HEK293 (cell line): ENCODE results near the gene INPP5B.
A peak's percentile ranks its signal among the peaks of the same experiment; 100 is the strongest.

Experiments
- CTCF ChIA-PET: fragments of 350-600 bp; formaldehyde crosslinking; extraction: SDS; loops from one replicate; lab custom pipeline; 2021; ENCODE audit warnings: antibody characterized with exemption; lab: Yijun Ruan, JAX
- POLR2A ChIA-PET: fragments of 300-600 bp; formaldehyde crosslinking; extraction: SDS; loops from one replicate; lab custom pipeline; 2020; ENCODE audit warnings: antibody characterized with exemption, inconsistent platforms; lab: Yijun Ruan, JAX
- H3K27ac ChIP-seq: fragments of 200-500 bp; sonication (Bioruptor generic); 2 replicates; pipeline ENCODE4 v1.5.1; 2014; ENCODE audit warnings: low read depth, low read length, control low read depth, inconsistent platforms; ENCODE audit errors: extremely low read depth
- H3K36me3 ChIP-seq, 2 experiments: fragments of 200-500 bp in 1 of 2; sonication (Bioruptor generic) in 1 of 2; 1 replicate in 1 of 2; 2 replicates in 1 of 2; pipeline ENCODE4 v1.5.1; 2014 to 2017; ENCODE audit warnings: inconsistent platforms in 2 of 2, low read length in 2 of 2; ENCODE audit not compliant: control insufficient read depth in 2 of 2, insufficient read depth in 1 of 2
- H3K4me1 ChIP-seq: fragments of 200-500 bp; sonication (Bioruptor generic); 2 replicates; pipeline ENCODE4 v1.5.1; 2014; ENCODE audit warnings: mild to moderate bottlenecking, low read length, inconsistent platforms; ENCODE audit not compliant: control insufficient read depth, insufficient read depth
- H3K4me3 ChIP-seq: 2 replicates; pipeline ENCODE4 v1.5.1; 2011; ENCODE audit warnings: low read depth, mild to moderate bottlenecking, control low read depth, low read length, moderate library complexity
- H3K9me3 ChIP-seq: fragments of 200-500 bp; sonication (Bioruptor generic); 2 replicates; pipeline ENCODE4 v1.5.1; 2014; ENCODE audit warnings: low read depth, low read length, inconsistent platforms; ENCODE audit not compliant: control insufficient read depth, insufficient read depth
- KLF10 ChIP-seq: fragments of 450-650 bp; IDR thresholded peaks from 2 replicates; pipeline ENCODE4 v1.5.1; 2018; ENCODE audit warnings: missing biosample characterization, mild to moderate bottlenecking, missing genetic modification characterization
- SCRT1 ChIP-seq: fragments of 450-650 bp; formaldehyde crosslinking; IDR thresholded peaks from 2 replicates; pipeline ENCODE4 v1.5.1; 2016; ENCODE audit warnings: missing biosample characterization, missing genetic modification characterization, borderline replicate concordance
- ZBTB20 ChIP-seq: fragments of 450-650 bp; formaldehyde crosslinking; IDR thresholded peaks from 2 replicates; pipeline ENCODE4 v1.5.1; 2016; ENCODE audit warnings: missing biosample characterization, missing genetic modification characterization
- ZBTB21 ChIP-seq: fragments of 450-650 bp; formaldehyde crosslinking; IDR thresholded peaks from 2 replicates; pipeline ENCODE4 v1.5.1; 2017; ENCODE audit warnings: missing biosample characterization, missing genetic modification characterization
- ZBTB7A ChIP-seq: fragments of 450-650 bp; formaldehyde crosslinking; IDR thresholded peaks from 2 replicates; pipeline ENCODE4 v1.5.1; 2016; ENCODE audit warnings: low read depth, missing biosample characterization, missing genetic modification characterization
- ZNF221 ChIP-seq: fragments of 450-650 bp; formaldehyde crosslinking; IDR thresholded peaks from 2 replicates; pipeline ENCODE4 v1.5.1; 2017; ENCODE audit warnings: missing biosample characterization, missing genetic modification characterization, borderline replicate concordance
- ZNF324 ChIP-seq: fragments of 450-650 bp; formaldehyde crosslinking; IDR thresholded peaks from 2 replicates; pipeline ENCODE4 v1.5.1; 2016; ENCODE audit warnings: missing biosample characterization, missing genetic modification characterization
- ZNF37A ChIP-seq: fragments of 450-650 bp; IDR thresholded peaks from 2 replicates; pipeline ENCODE4 v1.5.1; 2018; ENCODE audit warnings: missing biosample characterization, missing genetic modification characterization
- ZNF391 ChIP-seq: fragments of 450-650 bp; formaldehyde crosslinking; IDR thresholded peaks from 2 replicates; pipeline ENCODE4 v1.5.1; 2016; ENCODE audit warnings: low read depth, missing biosample characterization, missing genetic modification characterization, borderline replicate concordance
- ZNF426 ChIP-seq: fragments of 450-650 bp; formaldehyde crosslinking; IDR thresholded peaks from 2 replicates; pipeline ENCODE4 v1.5.1; 2017; ENCODE audit warnings: missing biosample characterization, missing genetic modification characterization, mild to moderate bottlenecking, inconsistent platforms, moderate library complexity
- ZNF610 ChIP-seq: fragments of 450-650 bp; formaldehyde crosslinking; IDR thresholded peaks from 2 replicates; pipeline ENCODE4 v1.5.1; 2016; ENCODE audit warnings: missing biosample characterization, missing genetic modification characterization, borderline replicate concordance
- ZNF623 ChIP-seq: fragments of 450-650 bp; formaldehyde crosslinking; IDR thresholded peaks from 2 replicates; pipeline ENCODE4 v1.5.1; 2016; ENCODE audit warnings: missing biosample characterization, missing genetic modification characterization
- ZNF629 ChIP-seq: fragments of 450-650 bp; formaldehyde crosslinking; IDR thresholded peaks from 2 replicates; pipeline ENCODE4 v1.5.1; 2017; ENCODE audit warnings: missing biosample characterization, missing genetic modification characterization
- ZNF664 ChIP-seq: fragments of 450-650 bp; formaldehyde crosslinking; IDR thresholded peaks from 2 replicates; pipeline ENCODE4 v1.5.1; 2016; ENCODE audit warnings: missing biosample characterization, missing genetic modification characterization
- ZNF830 ChIP-seq: fragments of 450-650 bp; IDR thresholded peaks from 2 replicates; pipeline ENCODE4 v1.5.0; 2018; ENCODE audit warnings: missing biosample characterization, missing genetic modification characterization, low read depth, mild to moderate bottlenecking, moderate library complexity
- ZNF837 ChIP-seq: fragments of 450-650 bp; formaldehyde crosslinking; IDR thresholded peaks from 2 replicates; pipeline ENCODE4 v1.5.1; 2016; ENCODE audit warnings: missing biosample characterization, missing genetic modification characterization
- TF ChIP-seq, protein P1 (sequence below): fragments of 450-650 bp; formaldehyde crosslinking; IDR thresholded peaks from 2 replicates; pipeline ENCODE4 v1.5.1; 2016; ENCODE audit warnings: missing biosample characterization, missing genetic modification characterization
- TF ChIP-seq, protein P2 (sequence below): fragments of 450-650 bp; formaldehyde crosslinking; conservative IDR thresholded peaks from 2 replicates; pipeline ENCODE4 v1.5.1; 2016; ENCODE audit warnings: low read depth, missing biosample characterization, missing genetic modification characterization
- TF ChIP-seq, protein P3 (sequence below): fragments of 450-650 bp; formaldehyde crosslinking; IDR thresholded peaks from 2 replicates; pipeline ENCODE4; 2016; ENCODE audit warnings: missing biosample characterization, missing genetic modification characterization
- TF ChIP-seq, protein P4 (sequence below): fragments of 450-650 bp; formaldehyde crosslinking; IDR thresholded peaks from 2 replicates; pipeline ENCODE4 v1.5.1; 2016; ENCODE audit warnings: missing biosample characterization, missing genetic modification characterization

INPP5B gene

DNA sequence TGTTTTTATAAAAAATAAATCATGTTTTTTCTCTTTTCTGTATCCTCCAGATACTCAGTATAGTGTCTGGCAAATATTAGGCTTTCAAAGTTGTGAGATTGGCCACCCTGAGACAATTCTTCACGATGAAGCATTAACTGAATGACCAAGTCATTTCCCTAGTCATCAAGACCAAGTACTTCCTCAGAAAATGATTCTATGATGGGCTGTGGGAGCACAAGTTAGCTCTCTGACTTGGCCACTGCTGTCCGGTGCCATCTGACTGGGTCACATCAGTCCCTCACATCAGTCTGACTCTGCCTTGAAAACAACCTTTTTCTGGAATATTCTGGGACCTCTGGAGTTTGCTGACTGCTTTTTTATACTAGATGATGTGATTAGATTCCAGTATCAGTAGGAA is 125.4 kb downstream of the INPP5B start:
- POLR2A ChIA-PET = no interaction called here
- H3K36me3 ChIP-seq = peaks cover 19 to 86% of the 10 kb centered on the region in 2 experiments
- CTCF ChIA-PET = interaction anchor here (0.6 to 2.2 kb wide), 6 partner anchors 10 to 171 kb away, joined by 3 to 9 read pairs (median 4); partner anchors contain the start of gene MTF1

DNA sequence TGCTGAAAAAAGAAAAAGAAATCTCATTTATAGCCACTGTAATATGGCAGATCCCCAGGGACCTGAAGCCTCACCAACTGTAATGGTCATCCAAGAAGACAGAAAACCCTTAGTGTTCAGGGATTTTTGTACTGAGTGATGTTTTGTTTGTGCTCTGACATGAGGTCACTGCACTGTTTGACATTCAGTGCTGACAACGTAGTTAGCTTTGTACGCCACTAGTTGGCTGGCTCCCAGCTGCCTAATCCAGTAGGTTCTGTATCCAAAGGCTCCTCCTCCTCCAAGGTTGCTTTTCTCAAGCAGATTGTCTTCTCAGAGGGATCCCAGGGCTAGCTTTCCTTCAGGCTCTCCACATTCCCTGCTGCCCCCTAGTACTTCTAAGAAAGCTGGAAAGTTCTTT is 129.4 kb downstream of the INPP5B start:
- POLR2A ChIA-PET = interaction anchor here (0.7 kb wide), 1 partner anchor 9 kb away, joined by 3 read pairs; the partner anchor contains the start of gene YRDC
- H3K4me3 ChIP-seq = no peak overlapping the region
- H3K9me3 ChIP-seq = no peaks in the 10 kb centered on the region
- TF ChIP-seq ZNF629 (peak; percentile 52), ZNF324 (tag by site-specific recombination) (no peak), ZBTB21 (tag by site-specific recombination) (peak; percentile 54; the same call in 1 of the 2 replicates), ZNF830 (tag by site-specific recombination) (no peak)
- no peak overlapping the region for H3K27ac ChIP-seq
- H3K4me1 ChIP-seq = no peaks in the 10 kb centered on the region
- peaks cover 16 to 83% of the 10 kb centered on the region in 2 experiments for H3K36me3 ChIP-seq
- CTCF ChIA-PET = interaction anchor here (1.0 kb wide), 1 partner anchor 9 kb away, joined by 4 read pairs; no protein-coding TSS in a partner anchor

More for the DNA sequence above, 125.4 kb downstream of the INPP5B start:
- no peak overlapping the region for H3K4me3 ChIP-seq
- no peaks in the 10 kb centered on the region for H3K9me3 ChIP-seq
- TF ChIP-seq ZNF610 (tag by site-specific recombination) (no peak), ZNF837 (tag by site-specific recombination) (no peak), ZNF623 (tag by site-specific recombination) (no peak), SCRT1 (tag by site-specific recombination) (no peak), ZNF37A (tag by site-specific recombination) (no peak), ZNF221 (tag by site-specific recombination) (no peak), ZNF664 (no peak), ZBTB7A (tag by site-specific recombination) (no peak), ZNF426 (tag by site-specific recombination) (no peak), ZBTB20 (tag by site-specific recombination) (no peak), KLF10 (tag by site-specific recombination) (no peak), ZNF391 (tag by site-specific recombination) (no peak)
- TF ChIP-seq, protein P1, sequence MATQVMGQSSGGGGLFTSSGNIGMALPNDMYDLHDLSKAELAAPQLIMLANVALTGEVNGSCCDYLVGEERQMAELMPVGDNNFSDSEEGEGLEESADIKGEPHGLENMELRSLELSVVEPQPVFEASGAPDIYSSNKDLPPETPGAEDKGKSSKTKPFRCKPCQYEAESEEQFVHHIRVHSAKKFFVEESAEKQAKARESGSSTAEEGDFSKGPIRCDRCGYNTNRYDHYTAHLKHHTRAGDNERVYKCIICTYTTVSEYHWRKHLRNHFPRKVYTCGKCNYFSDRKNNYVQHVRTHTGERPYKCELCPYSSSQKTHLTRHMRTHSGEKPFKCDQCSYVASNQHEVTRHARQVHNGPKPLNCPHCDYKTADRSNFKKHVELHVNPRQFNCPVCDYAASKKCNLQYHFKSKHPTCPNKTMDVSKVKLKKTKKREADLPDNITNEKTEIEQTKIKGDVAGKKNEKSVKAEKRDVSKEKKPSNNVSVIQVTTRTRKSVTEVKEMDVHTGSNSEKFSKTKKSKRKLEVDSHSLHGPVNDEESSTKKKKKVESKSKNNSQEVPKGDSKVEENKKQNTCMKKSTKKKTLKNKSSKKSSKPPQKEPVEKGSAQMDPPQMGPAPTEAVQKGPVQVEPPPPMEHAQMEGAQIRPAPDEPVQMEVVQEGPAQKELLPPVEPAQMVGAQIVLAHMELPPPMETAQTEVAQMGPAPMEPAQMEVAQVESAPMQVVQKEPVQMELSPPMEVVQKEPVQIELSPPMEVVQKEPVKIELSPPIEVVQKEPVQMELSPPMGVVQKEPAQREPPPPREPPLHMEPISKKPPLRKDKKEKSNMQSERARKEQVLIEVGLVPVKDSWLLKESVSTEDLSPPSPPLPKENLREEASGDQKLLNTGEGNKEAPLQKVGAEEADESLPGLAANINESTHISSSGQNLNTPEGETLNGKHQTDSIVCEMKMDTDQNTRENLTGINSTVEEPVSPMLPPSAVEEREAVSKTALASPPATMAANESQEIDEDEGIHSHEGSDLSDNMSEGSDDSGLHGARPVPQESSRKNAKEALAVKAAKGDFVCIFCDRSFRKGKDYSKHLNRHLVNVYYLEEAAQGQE (tag by site-specific recombination) = no peak
- TF ChIP-seq, protein P2, sequence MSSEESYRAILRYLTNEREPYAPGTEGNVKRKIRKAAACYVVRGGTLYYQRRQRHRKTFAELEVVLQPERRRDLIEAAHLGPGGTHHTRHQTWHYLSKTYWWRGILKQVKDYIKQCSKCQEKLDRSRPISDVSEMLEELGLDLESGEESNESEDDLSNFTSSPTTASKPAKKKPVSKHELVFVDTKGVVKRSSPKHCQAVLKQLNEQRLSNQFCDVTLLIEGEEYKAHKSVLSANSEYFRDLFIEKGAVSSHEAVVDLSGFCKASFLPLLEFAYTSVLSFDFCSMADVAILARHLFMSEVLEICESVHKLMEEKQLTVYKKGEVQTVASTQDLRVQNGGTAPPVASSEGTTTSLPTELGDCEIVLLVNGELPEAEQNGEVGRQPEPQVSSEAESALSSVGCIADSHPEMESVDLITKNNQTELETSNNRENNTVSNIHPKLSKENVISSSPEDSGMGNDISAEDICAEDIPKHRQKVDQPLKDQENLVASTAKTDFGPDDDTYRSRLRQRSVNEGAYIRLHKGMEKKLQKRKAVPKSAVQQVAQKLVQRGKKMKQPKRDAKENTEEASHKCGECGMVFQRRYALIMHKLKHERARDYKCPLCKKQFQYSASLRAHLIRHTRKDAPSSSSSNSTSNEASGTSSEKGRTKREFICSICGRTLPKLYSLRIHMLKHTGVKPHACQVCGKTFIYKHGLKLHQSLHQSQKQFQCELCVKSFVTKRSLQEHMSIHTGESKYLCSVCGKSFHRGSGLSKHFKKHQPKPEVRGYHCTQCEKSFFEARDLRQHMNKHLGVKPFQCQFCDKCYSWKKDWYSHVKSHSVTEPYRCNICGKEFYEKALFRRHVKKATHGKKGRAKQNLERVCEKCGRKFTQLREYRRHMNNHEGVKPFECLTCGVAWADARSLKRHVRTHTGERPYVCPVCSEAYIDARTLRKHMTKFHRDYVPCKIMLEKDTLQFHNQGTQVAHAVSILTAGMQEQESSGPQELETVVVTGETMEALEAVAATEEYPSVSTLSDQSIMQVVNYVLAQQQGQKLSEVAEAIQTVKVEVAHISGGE (tag by site-specific recombination) = no peak
- TF ChIP-seq, protein P3, sequence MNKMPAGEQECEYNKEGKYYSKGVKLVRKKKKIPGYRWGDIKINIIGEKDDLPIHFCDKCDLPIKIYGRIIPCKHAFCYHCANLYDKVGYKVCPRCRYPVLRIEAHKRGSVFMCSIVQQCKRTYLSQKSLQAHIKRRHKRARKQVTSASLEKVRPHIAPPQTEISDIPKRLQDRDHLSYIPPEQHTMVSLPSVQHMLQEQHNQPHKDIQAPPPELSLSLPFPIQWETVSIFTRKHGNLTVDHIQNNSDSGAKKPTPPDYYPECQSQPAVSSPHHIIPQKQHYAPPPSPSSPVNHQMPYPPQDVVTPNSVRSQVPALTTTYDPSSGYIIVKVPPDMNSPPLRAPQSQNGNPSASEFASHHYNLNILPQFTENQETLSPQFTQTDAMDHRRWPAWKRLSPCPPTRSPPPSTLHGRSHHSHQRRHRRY (tag by site-specific recombination) = no peak
- TF ChIP-seq, protein P4, sequence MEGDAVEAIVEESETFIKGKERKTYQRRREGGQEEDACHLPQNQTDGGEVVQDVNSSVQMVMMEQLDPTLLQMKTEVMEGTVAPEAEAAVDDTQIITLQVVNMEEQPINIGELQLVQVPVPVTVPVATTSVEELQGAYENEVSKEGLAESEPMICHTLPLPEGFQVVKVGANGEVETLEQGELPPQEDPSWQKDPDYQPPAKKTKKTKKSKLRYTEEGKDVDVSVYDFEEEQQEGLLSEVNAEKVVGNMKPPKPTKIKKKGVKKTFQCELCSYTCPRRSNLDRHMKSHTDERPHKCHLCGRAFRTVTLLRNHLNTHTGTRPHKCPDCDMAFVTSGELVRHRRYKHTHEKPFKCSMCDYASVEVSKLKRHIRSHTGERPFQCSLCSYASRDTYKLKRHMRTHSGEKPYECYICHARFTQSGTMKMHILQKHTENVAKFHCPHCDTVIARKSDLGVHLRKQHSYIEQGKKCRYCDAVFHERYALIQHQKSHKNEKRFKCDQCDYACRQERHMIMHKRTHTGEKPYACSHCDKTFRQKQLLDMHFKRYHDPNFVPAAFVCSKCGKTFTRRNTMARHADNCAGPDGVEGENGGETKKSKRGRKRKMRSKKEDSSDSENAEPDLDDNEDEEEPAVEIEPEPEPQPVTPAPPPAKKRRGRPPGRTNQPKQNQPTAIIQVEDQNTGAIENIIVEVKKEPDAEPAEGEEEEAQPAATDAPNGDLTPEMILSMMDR (tag by site-specific recombination) = no peak
- H3K27ac ChIP-seq = no peak overlapping the region
- H3K4me1 ChIP-seq = no peaks in the 10 kb centered on the region
